ENCODE results near the gene RIT1. TPM values are rescaled to one million over a fixed set of nuclear protein-coding genes. Genes with fewer than 3 reads are reported as not detected.
A peak's percentile ranks its signal among the peaks of the same experiment; 100 is the strongest.

The RIT1 gene
- total and polyA plus RNA-seq, 2 of the 13 experiments (the other 11 are each of a cell fraction or from before 2014, with no cell fraction given): 12.2 to 32.2 TPM

- no peak for TF ChIP-seq THAP11 (CRISPR knock-in tag; IDR thresholded peaks at IDR 0.05)
These were observed 41.3 kb upstream of the RIT1 start (continued) for GRCh38 chr1:155952505-155952890.

GRCh38 chr1:155951753-155952504 is 40.8 kb upstream of the RIT1 start:
- Histone ChIP-seq H3K9me3 (ENCODE audit: low read length) (no peaks in the 10 kb centered on the region), H3K27me3 (ENCODE audit: control insufficient read depth in 1 of 2, insufficient read depth in 2 of 2, low read length in 2 of 2) (no peaks in the 10 kb centered on the region), H3K4me1 (ENCODE audit: insufficient read depth, low read length) (no peaks in the 10 kb centered on the region), H3K4me3 (replicated peaks in 1 of 3; ENCODE audit: insufficient read depth in 1 of 3, low read depth in 2 of 3, low read length in 3 of 3) (no peak overlapping the region), H3K79me2 (ENCODE audit: insufficient read depth, low read length) (no peaks in the 10 kb centered on the region), H4K20me1 (ENCODE audit: insufficient read depth, low read length) (no peaks in the 10 kb centered on the region), H2AFZ (ENCODE audit: low read length) (no peak overlapping the region), H3K27ac (ENCODE audit: extremely low read length, insufficient read depth, low read length) (no peak overlapping the region), H3K4me2 (ENCODE audit: low read depth, low read length) (no peak overlapping the region), H3K36me3 (replicated peaks in 1 of 2; ENCODE audit: control insufficient read depth in 1 of 2, insufficient read depth in 2 of 2, low read length in 2 of 2) (peaks cover 30 to 64% of the 10 kb centered on the region in 2 experiments), H3K9ac (ENCODE audit: insufficient read depth, low read depth, low read length) (no peak overlapping the region)
- POLR2A ChIA-PET: interaction anchor here (1.1 kb wide), 1 partner anchor 11 kb away, joined by 3 read pairs; no protein-coding TSS in a partner anchor
- TF ChIP-seq NKX3-1 (CRISPR knock-in tag; IDR thresholded peaks at IDR 0.05): no peak
- TF ChIP-seq, protein P1, sequence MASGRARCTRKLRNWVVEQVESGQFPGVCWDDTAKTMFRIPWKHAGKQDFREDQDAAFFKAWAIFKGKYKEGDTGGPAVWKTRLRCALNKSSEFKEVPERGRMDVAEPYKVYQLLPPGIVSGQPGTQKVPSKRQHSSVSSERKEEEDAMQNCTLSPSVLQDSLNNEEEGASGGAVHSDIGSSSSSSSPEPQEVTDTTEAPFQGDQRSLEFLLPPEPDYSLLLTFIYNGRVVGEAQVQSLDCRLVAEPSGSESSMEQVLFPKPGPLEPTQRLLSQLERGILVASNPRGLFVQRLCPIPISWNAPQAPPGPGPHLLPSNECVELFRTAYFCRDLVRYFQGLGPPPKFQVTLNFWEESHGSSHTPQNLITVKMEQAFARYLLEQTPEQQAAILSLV (CRISPR knock-in tag; IDR thresholded peaks at IDR 0.05; ENCODE audit: borderline replicate concordance): no peak
- DNase-seq (ENCODE audit: low spot score): no peak
- WGBS (ENCODE audit: low lambda C conversion rate): 100% methylated on average over 6 of the region's 6 CpGs
- in situ Hi-C loops (cut with HindIII; ENCODE audit: extremely low pct_ligation_motif_present, low pct_unique_long_range_greater_than_20kb): no loop called here
- CTCF ChIA-PET (ENCODE audit: low intra/inter-chr PET ratio, low total read pairs): no interaction called here
- FAIRE-seq: no peak
- intact Hi-C loops (cut with micrococcal nuclease; ENCODE audit: unreplicated experiment): no loop called here
- ATAC-seq: no peak
- BruUV-seq (replicated peaks): no TSS peak

- peaks cover 30 to 63% of the 10 kb centered on the region in 2 experiments for H3K36me3 ChIP-seq (replicated peaks in 1 of 2; ENCODE audit: control insufficient read depth in 1 of 2, insufficient read depth in 2 of 2, low read length in 2 of 2)
- ChIA-PET CTCF (ENCODE audit: low intra/inter-chr PET ratio, low total read pairs) (no interaction called here), POLR2A (no interaction called here)
- H3K9ac ChIP-seq (ENCODE audit: insufficient read depth, low read depth, low read length): no peak overlapping the region
- in situ Hi-C loops (cut with HindIII; ENCODE audit: extremely low pct_ligation_motif_present, low pct_unique_long_range_greater_than_20kb): no loop called here
- no peak overlapping the region for H3K4me2 ChIP-seq (ENCODE audit: low read depth, low read length)
- no peak overlapping the region for H3K4me3 ChIP-seq (replicated peaks in 1 of 3; ENCODE audit: insufficient read depth in 1 of 3, low read depth in 2 of 3, low read length in 3 of 3)
- DNase-seq (ENCODE audit: low spot score) (no peak), ATAC-seq (no peak), FAIRE-seq (no peak)
- H3K9me3 ChIP-seq (ENCODE audit: low read length): no peaks in the 10 kb centered on the region
- no peak overlapping the region for H2AFZ ChIP-seq (ENCODE audit: low read length)
- H3K27ac ChIP-seq (ENCODE audit: extremely low read length, insufficient read depth, low read length): no peak overlapping the region
- intact Hi-C loops (cut with micrococcal nuclease; ENCODE audit: unreplicated experiment): no loop called here
- 97% methylated on average over 19 of the region's 27 CpGs for WGBS (ENCODE audit: low lambda C conversion rate)
- no peaks in the 10 kb centered on the region for H3K27me3 ChIP-seq (ENCODE audit: control insufficient read depth in 1 of 2, insufficient read depth in 2 of 2, low read length in 2 of 2)
- no TSS peak for BruUV-seq (replicated peaks)
- peaks cover 2% of the 10 kb centered on the region for H3K79me2 ChIP-seq (ENCODE audit: insufficient read depth, low read length)
- H4K20me1 ChIP-seq (ENCODE audit: insufficient read depth, low read length): no peaks in the 10 kb centered on the region
- TF ChIP-seq EZH2 (conservative IDR thresholded peaks at IDR 0.05; ENCODE audit: low read depth, low read length) (no peak), AGO2 (optimal IDR thresholded peaks at IDR 0.05; ENCODE audit: low read depth, low read length) (peak; percentile 68), RBFOX2 (IDR thresholded peaks at IDR 0.05; ENCODE audit: low read depth, low read length) (0 out of 2 replicates have a peak, but pooled peaks have one; percentile 37)
- H3K4me1 ChIP-seq (ENCODE audit: insufficient read depth, low read length): peaks cover 11% of the 10 kb centered on the region
These were observed 39.7 kb upstream of the RIT1 start for GRCh38 chr1:155950829-155951228.
